Erythroblast (primary cell): ENCODE measurements around the gene ZNF546.
"Not testable (repeated sequence)": the region's sequence is repeated elsewhere in the genome, so short reads cannot be mapped to it uniquely, and the experiment has no call there.

ENCODE experiments used
- DNase-seq, 2 experiments: peaks; one replicate each; lab custom pipeline; 2025; lab: John Stamatoyannopoulos, UW
- GATA1 ChIP-seq: IDR thresholded peaks from 2 replicates; pipeline ENCODE4 v1.6.1; 2011; ENCODE audit warnings: low read depth, mild to moderate bottlenecking, control low read depth, low read length, moderate library complexity
- POLR2A ChIP-seq: IDR thresholded peaks from 2 replicates; pipeline ENCODE4 v1.6.1; 2011; ENCODE audit warnings: mild to moderate bottlenecking, low read length

The ZNF546 gene

GRCh38 chr19:39997638-39998216 is 867 bp downstream of the ZNF546 start:
- DNase-seq, result peak in 1 of 2 experiments; percentile 41
- no peak for TF ChIP-seq POLR2A
- no peak for TF ChIP-seq GATA1

GRCh38 chr19:39998501-39998900 is 1.6 kb downstream of the ZNF546 start:
- TF ChIP-seq POLR2A, result no peak
- no peak for TF ChIP-seq GATA1
- DNase-seq, result no peak

GRCh38 chr19:40005691-40006272 is 8.9 kb downstream of the ZNF546 start:
- DNase-seq, result peak; percentile 43 to 47
- no peak for TF ChIP-seq POLR2A
- TF ChIP-seq GATA1, result no peak

GRCh38 chr19:40006273-40006691 is 9.4 kb downstream of the ZNF546 start:
- DNase-seq, result no peak
- TF ChIP-seq GATA1 (no peak), POLR2A (no peak)

GRCh38 chr19:40009674-40010073 is 12.8 kb downstream of the ZNF546 start:
- DNase-seq, result no peak
- TF ChIP-seq GATA1 (no peak), POLR2A (no peak)

GRCh38 chr19:40013991-40014390 is 17.1 kb downstream of the ZNF546 start:
- DNase-seq, result no peak
- TF ChIP-seq GATA1, result no peak
- no peak for TF ChIP-seq POLR2A

GRCh38 chr19:40023969-40024368 is 27.1 kb downstream of the ZNF546 start:
- DNase-seq, result no peak
- TF ChIP-seq POLR2A (no peak), GATA1 (no peak)

GRCh38 chr19:40025938-40026596 is 29.2 kb downstream of the ZNF546 start:
- no peak for DNase-seq
- no peak for TF ChIP-seq GATA1
- TF ChIP-seq POLR2A, result no peak

- no peak for DNase-seq
- no peak for TF ChIP-seq GATA1
- no peak for TF ChIP-seq POLR2A
These were observed 29.7 kb downstream of the ZNF546 start for GRCh38 chr19:40026597-40026970.

- no peak for TF ChIP-seq POLR2A
- TF ChIP-seq GATA1, result no peak
- DNase-seq, result no peak
These were observed 37.2 kb downstream of the ZNF546 start for GRCh38 chr19:40033989-40034560.

GRCh38 chr19:40035996-40036395 is 39.1 kb downstream of the ZNF546 start:
- DNase-seq, result no peak
- TF ChIP-seq GATA1 (no peak), POLR2A (no peak)

GRCh38 chr19:40038047-40038446 is 41.2 kb downstream of the ZNF546 start:
- DNase-seq, result not testable (repeated sequence)

- DNase-seq, result not testable (repeated sequence)
These were observed 44.9 kb downstream of the ZNF546 start for GRCh38 chr19:40041718-40042117.

- DNase-seq, result no peak
- no peak for TF ChIP-seq GATA1
- no peak for TF ChIP-seq POLR2A
These were observed 56.6 kb downstream of the ZNF546 start for GRCh38 chr19:40053491-40053890.
